ENCODE data around the gene TSC22D3. TPM values are rescaled to one million over a fixed set of nuclear protein-coding genes. Genes with fewer than 3 reads are reported as not detected.
A peak's percentile ranks its signal among the peaks of the same experiment; 100 is the strongest.
"Not testable (repeated sequence)": the region's sequence is repeated elsewhere in the genome, so short reads cannot be mapped to it uniquely, and the experiment has no call there.

TSC22D3 gene
- total RNA-seq, 2 experiments from 2014 or later, result 29.3 to 35.6 TPM

- intact Hi-C loops (cut with micrococcal nuclease; ENCODE audit: unreplicated experiment), result loop anchor here (1.0 to 5.0 kb wide), 4 partner anchors 45 to 225 kb away; partner anchors contain the start of genes FRMPD3 and NCBP2L
- H3K4me2 ChIP-seq (ENCODE audit: low read length), result peak overlapping the region; percentile 92
Measured at GRCh38 chrX:107673431-107673830, 102.2 kb downstream of the TSC22D3 start.

GRCh38 chrX:107672955-107673378 is 102.6 kb downstream of the TSC22D3 start:
- H3K4me2 ChIP-seq (ENCODE audit: low read length), result peak overlapping the region; percentile 92
- 0 out of 2 replicates have a peak overlapping the region, but pooled peaks have one; percentile 35 for H2AFZ ChIP-seq (ENCODE audit: low read length)
- peak overlapping the region; percentile 89 for H3K27ac ChIP-seq (ENCODE audit: low read depth, low read length, poor library complexity, severe bottlenecking)
- H3K4me1 ChIP-seq (ENCODE audit: insufficient read depth, low read length, poor library complexity, severe bottlenecking), result peaks cover 45% of the 10 kb centered on the region
- H3K79me2 ChIP-seq (ENCODE audit: insufficient read depth, low read depth, low read length), result peaks cover 16% of the 10 kb centered on the region; the same call in 1 of the 2 replicates
- no peaks in the 10 kb centered on the region for H4K20me1 ChIP-seq (ENCODE audit: insufficient read depth, low read length)
- no peaks in the 10 kb centered on the region for H3K9me2 ChIP-seq (ENCODE audit: insufficient read depth, low read length)
- no peaks in the 10 kb centered on the region for H3K36me3 ChIP-seq (ENCODE audit: insufficient read depth, low read length)
- peak overlapping the region; percentile 88 for H3K4me3 ChIP-seq (ENCODE audit: low read depth, low read length, poor library complexity, severe bottlenecking)
- ChIA-PET POLR2A (interaction anchor here (0.9 to 9.3 kb wide), 4 partner anchors 16 to 102 kb away, joined by 3 to 121 read pairs (median 4); partner anchors contain the start of gene TSC22D3), CTCF (ENCODE audit: unreplicated experiment) (interaction anchor here (0.6 to 3.0 kb wide), 6 partner anchors 13 to 104 kb away, joined by 3 to 19 read pairs (median 6); partner anchors contain the start of gene NCBP2L)
- DNase-seq (ENCODE audit: low spot score), result peak; percentile 83
- H3K9me3 ChIP-seq (ENCODE audit: low read length), result no peaks in the 10 kb centered on the region
- TF ChIP-seq EZH2phosphoT487 (IDR thresholded peaks at IDR 0.05; ENCODE audit: borderline replicate concordance, low read depth, low read length), result no peak
- peak; percentile 73 for TF ChIP-seq CTCF (conservative IDR thresholded peaks at IDR 0.05; ENCODE audit: low read length)
- no TSS peak for BruUV-seq (replicated peaks)
- intact Hi-C loops (cut with micrococcal nuclease; ENCODE audit: unreplicated experiment), result loop anchor here (1.0 to 5.0 kb wide), 4 partner anchors 45 to 224 kb away; partner anchors contain the start of genes FRMPD3 and NCBP2L

More at GRCh38 chrX:107673431-107673830, 102.2 kb downstream of the TSC22D3 start:
- Histone ChIP-seq H3K4me3 (ENCODE audit: low read depth, low read length, poor library complexity, severe bottlenecking) (peak overlapping the region; percentile 88), H3K4me1 (ENCODE audit: insufficient read depth, low read length, poor library complexity, severe bottlenecking) (peaks cover 50% of the 10 kb centered on the region), H3K36me3 (ENCODE audit: insufficient read depth, low read length) (no peaks in the 10 kb centered on the region), H3K79me2 (ENCODE audit: insufficient read depth, low read depth, low read length) (peaks cover 16% of the 10 kb centered on the region; the same call in 1 of the 2 replicates), H3K9me3 (ENCODE audit: low read length) (no peaks in the 10 kb centered on the region), H3K27ac (ENCODE audit: low read depth, low read length, poor library complexity, severe bottlenecking) (peak overlapping the region; percentile 89), H4K20me1 (ENCODE audit: insufficient read depth, low read length) (no peaks in the 10 kb centered on the region), H2AFZ (ENCODE audit: low read length) (0 out of 2 replicates have a peak overlapping the region, but pooled peaks have one; percentile 35), H3K9me2 (ENCODE audit: insufficient read depth, low read length) (no peaks in the 10 kb centered on the region)
- POLR2A ChIA-PET, result interaction anchor here (0.9 to 9.3 kb wide), 5 partner anchors 16 to 102 kb away, joined by 3 to 121 read pairs (median 4); partner anchors contain the start of gene TSC22D3
- DNase-seq (ENCODE audit: low spot score), result no peak
- no TSS peak for BruUV-seq (replicated peaks)
- TF ChIP-seq EZH2phosphoT487 (IDR thresholded peaks at IDR 0.05; ENCODE audit: borderline replicate concordance, low read depth, low read length) (no peak), CTCF (conservative IDR thresholded peaks at IDR 0.05; ENCODE audit: low read length) (no peak)
- CTCF ChIA-PET (ENCODE audit: unreplicated experiment), result interaction anchor here (0.6 to 3.0 kb wide), 4 partner anchors 27 to 104 kb away, joined by 3 to 19 read pairs (median 8); partner anchors contain the start of gene NCBP2L

GRCh38 chrX:107671256-107671655 is 104.3 kb downstream of the TSC22D3 start:
- Histone ChIP-seq H3K4me1 (ENCODE audit: insufficient read depth, low read length, poor library complexity, severe bottlenecking) (peaks cover 33% of the 10 kb centered on the region), H3K79me2 (ENCODE audit: insufficient read depth, low read depth, low read length) (peaks cover 11% of the 10 kb centered on the region; the same call in 1 of the 2 replicates)
- H3K9me2 ChIP-seq (ENCODE audit: insufficient read depth, low read length); H3K9me3 ChIP-seq (ENCODE audit: low read length); H3K4me3 ChIP-seq (ENCODE audit: low read depth, low read length, poor library complexity, severe bottlenecking); BruUV-seq (replicated peaks); DNase-seq (ENCODE audit: low spot score); H3K4me2 ChIP-seq (ENCODE audit: low read length); CTCF ChIA-PET (ENCODE audit: unreplicated experiment); H4K20me1 ChIP-seq (ENCODE audit: insufficient read depth, low read length); H3K27ac ChIP-seq (ENCODE audit: low read depth, low read length, poor library complexity, severe bottlenecking); H3K36me3 ChIP-seq (ENCODE audit: insufficient read depth, low read length); H2AFZ ChIP-seq (ENCODE audit: low read length): not testable (repeated sequence)
- intact Hi-C loops (cut with micrococcal nuclease; ENCODE audit: unreplicated experiment), result loop anchor here (5.0 kb wide), 1 partner anchor 221 kb away; no protein-coding TSS in a partner anchor
- POLR2A ChIA-PET, result interaction anchor here (1.1 kb wide), 1 partner anchor 46 kb away, joined by 4 read pairs; no protein-coding TSS in a partner anchor
